HK-2 (cell line): ENCODE results near the gene TTYH3.

ENCODE experiments used
- DNase-seq: peaks from one replicate; pipeline ENCODE4 v3.0.0-alpha.2; 2018; ENCODE audit not compliant: unreplicated experiment

TTYH3 gene

GRCh38 chr7:2708547-2709310 is 76.9 kb downstream of the TTYH3 start:
- DNase-seq: no peak

GRCh38 chr7:2709553-2710285 is 77.9 kb downstream of the TTYH3 start:
- no peak for DNase-seq

GRCh38 chr7:2710286-2710655 is 78.5 kb downstream of the TTYH3 start:
- DNase-seq: no peak

DNA sequence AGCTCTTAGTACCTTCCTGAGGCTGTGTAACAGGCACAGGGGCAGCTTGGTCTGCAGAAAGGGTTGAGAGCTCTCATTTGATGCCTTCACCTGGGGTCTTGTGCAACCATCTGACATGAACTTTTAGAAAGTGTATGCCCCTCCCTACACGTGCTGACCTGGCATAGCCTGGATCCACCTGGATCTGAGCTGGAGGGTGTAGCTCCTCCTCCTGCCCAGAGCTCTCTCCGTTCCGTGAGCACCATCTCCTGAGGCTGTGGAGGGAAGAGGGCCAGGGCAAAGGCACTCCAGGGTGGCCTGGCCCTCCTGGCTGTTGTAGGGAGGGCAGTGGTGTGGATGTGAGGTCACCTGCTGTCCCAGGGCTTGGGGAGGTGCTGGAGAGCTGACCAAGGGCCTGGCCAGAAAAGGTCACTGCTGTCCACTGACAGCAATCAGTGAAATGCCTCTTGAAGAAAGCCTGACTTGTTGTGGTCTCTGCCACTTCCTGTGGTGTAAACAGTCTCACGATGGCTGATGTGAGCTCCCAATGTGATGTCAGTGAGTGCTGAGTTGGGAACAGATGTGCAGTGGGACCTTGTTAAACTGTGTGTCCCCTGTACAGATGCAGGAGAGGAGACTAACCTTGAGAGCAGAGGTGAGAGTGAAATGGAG is 79.2 kb downstream of the TTYH3 start:
- no peak for DNase-seq

DNA sequence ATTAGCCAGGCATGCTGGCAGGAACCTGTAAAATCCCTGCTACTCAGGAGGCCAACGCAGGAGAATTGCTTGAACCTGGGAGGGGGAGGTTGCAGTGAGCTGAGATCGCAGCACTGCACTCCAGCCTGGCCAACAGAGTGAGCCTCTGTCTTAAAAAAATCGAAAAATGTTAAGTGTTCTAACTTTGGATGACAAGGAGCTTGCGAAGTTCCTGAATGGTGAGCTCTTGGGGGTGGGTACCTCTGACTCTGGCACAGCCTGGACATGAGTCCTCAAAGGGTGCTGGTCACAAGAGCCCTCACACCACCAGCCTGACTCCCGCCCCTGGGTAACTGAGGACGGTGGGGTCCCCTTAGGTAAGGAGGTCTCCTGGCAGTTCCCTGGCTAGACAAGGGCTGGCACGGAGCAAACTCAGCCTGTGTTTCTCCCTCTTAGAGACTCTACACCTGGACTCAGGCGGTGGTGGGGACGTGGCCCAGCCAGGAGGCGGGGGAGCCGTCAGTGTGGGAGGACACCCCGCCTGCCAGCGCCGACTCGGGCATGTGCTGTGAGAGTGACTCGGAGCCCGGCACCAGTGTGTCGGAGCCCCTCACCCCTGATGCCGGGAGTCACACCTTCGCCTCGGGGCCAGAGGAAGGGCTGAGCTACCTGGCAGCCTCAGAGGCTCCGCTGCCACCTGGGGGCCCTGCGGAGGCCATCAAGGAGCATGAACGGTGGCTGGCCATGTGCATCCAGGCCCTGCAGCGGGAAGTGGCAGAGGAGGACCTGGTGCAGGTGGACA is 80.3 kb downstream of the TTYH3 start:
- no peak for DNase-seq

- DNase-seq: no peak
These were observed 81.6 kb downstream of the TTYH3 start for GRCh38 chr7:2713370-2713769.

DNA sequence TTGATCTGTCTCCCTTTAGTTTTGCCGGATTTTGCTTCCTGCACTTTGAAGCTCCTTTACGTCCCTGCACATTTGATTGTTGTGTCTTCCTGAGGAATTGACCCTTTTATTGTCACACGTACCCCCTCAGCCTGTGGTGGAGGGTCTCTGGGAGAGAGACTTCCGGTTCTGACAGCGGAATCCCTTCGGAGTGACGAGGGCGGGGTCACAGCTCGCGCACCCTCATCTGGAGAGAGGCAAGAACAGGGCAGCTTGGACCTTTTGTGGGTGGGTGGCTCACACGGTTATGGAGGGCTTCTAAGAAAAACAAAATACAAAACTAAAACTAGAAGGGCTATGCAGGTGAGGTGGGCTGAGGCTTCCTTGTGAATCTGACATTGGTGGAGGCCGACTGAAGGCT is 82.2 kb downstream of the TTYH3 start:
- DNase-seq: no peak
